ENCODE measurements around the gene ZFP36L1.

ZFP36L1 gene

DNA sequence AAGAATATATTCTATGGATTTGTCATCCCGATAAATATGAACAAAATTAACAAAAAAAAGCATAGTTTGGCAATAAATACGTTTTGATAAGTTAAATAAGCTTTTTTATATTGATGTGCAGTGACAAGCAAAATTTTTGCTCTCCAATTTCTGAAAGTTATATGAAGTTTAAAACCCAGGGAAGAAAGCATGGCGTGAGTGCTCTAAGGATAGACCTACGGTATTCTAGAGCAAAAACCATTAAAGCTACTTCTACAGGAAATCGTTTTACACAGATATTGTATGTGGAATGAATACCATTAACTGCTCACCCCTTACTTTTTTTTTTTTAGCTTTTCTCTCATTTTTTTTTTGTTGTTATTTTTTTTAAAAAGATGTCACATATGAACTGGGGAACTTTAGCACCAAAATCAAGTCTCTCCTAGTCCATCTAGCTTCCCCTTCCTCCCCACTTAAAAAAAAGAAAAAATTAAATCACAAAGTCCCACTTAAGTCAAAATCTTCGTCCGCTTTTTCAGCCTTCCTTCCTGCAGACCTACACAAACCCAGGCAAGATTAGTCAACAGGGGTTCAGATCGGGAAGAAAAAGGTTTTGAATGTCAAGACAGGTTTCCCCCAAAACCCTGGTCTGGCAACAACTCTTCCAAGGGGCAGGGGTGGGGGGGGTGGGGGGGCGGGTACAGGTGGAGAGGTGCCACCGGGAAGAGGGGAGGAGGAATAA lies 4.4 kb downstream of the ZFP36L1 start:
- TF ChIP-seq, protein P1, sequence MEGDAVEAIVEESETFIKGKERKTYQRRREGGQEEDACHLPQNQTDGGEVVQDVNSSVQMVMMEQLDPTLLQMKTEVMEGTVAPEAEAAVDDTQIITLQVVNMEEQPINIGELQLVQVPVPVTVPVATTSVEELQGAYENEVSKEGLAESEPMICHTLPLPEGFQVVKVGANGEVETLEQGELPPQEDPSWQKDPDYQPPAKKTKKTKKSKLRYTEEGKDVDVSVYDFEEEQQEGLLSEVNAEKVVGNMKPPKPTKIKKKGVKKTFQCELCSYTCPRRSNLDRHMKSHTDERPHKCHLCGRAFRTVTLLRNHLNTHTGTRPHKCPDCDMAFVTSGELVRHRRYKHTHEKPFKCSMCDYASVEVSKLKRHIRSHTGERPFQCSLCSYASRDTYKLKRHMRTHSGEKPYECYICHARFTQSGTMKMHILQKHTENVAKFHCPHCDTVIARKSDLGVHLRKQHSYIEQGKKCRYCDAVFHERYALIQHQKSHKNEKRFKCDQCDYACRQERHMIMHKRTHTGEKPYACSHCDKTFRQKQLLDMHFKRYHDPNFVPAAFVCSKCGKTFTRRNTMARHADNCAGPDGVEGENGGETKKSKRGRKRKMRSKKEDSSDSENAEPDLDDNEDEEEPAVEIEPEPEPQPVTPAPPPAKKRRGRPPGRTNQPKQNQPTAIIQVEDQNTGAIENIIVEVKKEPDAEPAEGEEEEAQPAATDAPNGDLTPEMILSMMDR (IDR thresholded peaks at IDR 0.05; ENCODE audit: insufficient read depth, low read depth, low read length, missing control alignments) = no peak
- peak overlapping the region; percentile 99 for H3K4me3 ChIP-seq (ENCODE audit: low read length)
- no peak for DNase-seq (ENCODE audit: low read depth)

- DNase-seq (ENCODE audit: low read depth) = peak; percentile 86
- no peak overlapping the region for H3K4me3 ChIP-seq (ENCODE audit: low read length)
- TF ChIP-seq, protein P1 (IDR thresholded peaks at IDR 0.05; ENCODE audit: insufficient read depth, low read depth, low read length, missing control alignments) = no peak
Observed at GRCh38 chr14:68787092-68787992, 5.5 kb downstream of the ZFP36L1 start.

- TF ChIP-seq, protein P1 (IDR thresholded peaks at IDR 0.05; ENCODE audit: insufficient read depth, low read depth, low read length, missing control alignments) = no peak
- DNase-seq (ENCODE audit: low read depth) = peak; percentile 88
- H3K4me3 ChIP-seq (ENCODE audit: low read length) = no peak overlapping the region
Observed at GRCh38 chr14:68786491-68787091, 6.3 kb downstream of the ZFP36L1 start.

DNA sequence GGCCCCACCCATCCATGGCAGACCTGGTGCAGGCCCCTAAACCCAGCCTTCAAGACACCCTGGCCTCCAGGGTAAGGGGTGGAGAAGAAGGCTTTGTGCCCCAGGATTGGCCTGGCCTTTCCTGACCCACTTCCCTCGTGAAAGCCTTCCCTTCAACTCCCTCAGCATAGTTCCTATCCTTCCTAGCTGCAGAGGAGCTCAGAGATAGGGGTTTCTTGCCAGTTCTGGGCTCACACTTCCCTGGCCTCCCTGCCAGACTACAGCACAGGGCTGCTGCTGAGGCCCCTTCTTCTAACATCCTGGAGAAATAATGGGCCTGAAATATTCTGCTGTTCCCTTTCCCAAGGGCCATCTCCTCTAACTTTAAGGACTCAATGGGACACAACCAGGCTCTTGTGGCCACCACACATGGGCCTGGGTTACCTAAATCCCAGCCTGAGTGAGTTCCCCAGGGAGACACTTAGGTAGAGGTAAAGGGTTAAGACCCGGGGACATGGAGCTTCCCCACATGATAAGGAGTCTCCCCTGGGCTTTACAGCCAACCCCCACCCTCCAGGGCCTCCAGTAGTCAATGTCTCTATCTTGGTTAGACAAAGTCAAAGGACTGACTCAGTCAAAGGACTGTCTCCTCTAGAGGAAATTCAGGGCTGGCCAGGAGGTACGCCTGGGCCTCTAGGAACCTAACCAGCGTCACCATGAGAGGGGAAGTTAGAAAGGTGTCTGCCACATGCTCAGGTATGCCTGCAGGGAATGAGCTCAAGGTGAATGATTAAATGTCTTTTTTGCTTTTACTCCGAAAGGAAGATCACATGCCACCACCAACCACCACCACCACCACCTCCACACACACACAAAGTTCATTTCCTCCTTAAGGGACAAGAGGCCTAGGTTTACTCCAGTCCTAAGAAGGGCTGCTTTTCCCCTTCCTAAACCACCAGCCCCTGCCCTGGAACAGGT lies 7.1 kb downstream of the ZFP36L1 start:
- H3K4me3 ChIP-seq (ENCODE audit: low read length) = no peak overlapping the region
- TF ChIP-seq, protein P1 (IDR thresholded peaks at IDR 0.05; ENCODE audit: insufficient read depth, low read depth, low read length, missing control alignments) = no peak

DNA sequence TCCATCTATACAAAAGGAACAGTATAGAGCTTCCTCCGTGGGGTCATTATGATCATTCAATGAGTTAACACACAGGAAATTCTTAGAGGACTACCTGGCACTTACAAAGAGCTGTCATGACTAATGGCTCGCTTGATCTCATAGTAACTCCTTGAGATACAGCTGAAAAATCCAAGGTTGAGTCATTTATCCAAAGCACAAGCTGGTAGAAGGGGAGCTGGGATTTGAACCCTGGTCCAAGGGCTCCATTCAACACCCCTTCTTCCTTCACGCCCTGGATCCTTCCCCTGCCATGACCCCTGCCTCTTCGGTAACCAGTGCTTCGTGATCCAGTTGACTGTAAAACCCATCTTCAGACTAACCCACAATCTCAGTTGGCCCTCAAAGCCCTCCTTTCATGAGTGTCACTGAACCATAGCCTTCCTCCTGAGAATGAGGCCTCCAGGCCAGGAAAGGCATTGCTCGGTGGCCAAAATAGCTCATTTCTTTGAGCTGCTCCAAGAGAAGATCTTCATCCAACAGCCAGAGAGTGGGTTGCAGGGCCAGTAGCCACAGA lies 7.8 kb downstream of the ZFP36L1 start:
- no peak overlapping the region for H3K4me3 ChIP-seq (ENCODE audit: low read length)
- DNase-seq (ENCODE audit: low read depth) = peak; percentile 94
- TF ChIP-seq, protein P1 (IDR thresholded peaks at IDR 0.05; ENCODE audit: insufficient read depth, low read depth, low read length, missing control alignments) = no peak

More for the DNA sequence above, 7.1 kb downstream of the ZFP36L1 start:
- peak; percentile 87 for DNase-seq (ENCODE audit: low read depth)
